GM21576 (cell line): Measurements from ENCODE around the gene LRRC49.

ENCODE experiments used
- ATAC-seq: cut with Tn5 transposase; IDR thresholded peaks from one replicate; pipeline ENCODE4 v1.9.1; 2021; ENCODE audit warnings: mild to moderate bottlenecking, moderate library complexity; ENCODE audit not compliant: unreplicated experiment

LRRC49 gene

DNA sequence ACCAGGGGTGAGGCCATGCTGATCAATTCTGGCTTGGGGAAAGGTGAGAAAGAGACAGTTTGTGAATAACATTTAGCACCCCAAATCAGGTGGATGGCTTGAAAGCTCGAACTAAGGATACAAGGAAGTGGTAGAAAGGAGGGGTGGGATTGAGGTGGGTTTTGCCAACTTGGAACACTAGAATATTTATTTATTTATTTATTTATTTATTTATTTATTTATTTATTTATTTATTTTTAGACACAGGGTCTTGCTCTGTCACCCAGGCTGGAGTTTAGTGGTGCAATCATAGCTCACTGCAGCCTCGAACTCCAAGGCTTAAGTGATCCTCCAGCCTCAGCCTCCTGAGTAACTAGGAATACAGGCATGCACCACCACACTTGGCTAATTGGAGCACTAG is 191.6 kb downstream of the LRRC49 start:
- ATAC-seq: no peak

DNA sequence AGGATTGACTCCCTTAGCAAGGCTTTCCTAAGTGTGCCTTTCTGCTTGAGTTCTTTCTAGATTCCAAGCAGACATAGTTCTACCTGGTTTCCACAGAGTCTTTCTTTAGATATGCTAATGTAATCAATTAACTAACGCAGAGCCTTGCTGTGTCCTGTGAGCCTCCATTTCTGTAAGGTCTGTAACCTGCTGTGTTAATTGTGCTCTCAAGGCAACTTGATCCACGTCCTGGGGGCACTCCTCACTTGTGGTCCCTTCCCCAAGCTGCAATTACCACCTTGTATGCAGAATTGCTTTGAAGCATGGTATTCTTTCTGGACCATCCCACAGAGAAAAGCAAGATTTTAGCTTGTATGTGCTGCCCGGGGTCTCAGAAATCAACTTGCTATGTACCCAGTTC is 193.2 kb downstream of the LRRC49 start:
- ATAC-seq: no peak

DNA sequence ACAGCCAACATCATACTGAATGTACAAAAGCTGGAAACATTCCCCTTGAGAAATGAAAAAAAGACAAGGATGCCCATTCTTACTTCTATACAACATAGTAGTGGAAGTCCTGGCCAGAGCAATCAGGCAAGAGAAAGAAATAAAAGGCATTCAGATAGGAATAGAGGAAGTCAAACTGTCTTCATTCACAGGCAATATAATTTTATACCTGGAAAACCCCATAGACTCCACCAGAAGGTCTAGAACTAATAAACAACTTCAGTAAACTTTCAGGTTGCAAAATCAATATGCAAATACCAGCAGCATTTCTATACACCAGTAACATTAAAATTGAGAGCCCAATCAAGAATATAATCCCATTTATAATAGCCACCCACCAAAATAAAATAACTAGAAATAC is 195.5 kb downstream of the LRRC49 start:
- no peak for ATAC-seq

DNA sequence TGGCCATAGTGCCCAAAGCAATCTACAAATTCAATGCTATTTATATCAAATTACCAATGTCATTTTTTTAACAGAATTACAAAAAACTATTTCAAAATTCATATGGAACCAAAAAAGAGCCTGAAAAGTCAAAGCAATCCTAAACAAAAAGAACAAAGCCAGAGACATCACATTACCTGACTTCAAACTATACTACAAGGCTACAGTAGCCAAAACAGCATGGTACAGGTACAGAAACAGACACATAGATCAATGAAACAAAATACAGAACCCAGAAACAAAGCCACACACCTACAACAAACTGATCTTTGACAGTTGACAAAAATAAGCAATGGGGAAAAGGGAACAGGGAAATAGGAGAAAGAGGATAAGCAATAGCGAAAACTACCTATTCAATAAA is 196.1 kb downstream of the LRRC49 start:
- no peak for ATAC-seq

DNA sequence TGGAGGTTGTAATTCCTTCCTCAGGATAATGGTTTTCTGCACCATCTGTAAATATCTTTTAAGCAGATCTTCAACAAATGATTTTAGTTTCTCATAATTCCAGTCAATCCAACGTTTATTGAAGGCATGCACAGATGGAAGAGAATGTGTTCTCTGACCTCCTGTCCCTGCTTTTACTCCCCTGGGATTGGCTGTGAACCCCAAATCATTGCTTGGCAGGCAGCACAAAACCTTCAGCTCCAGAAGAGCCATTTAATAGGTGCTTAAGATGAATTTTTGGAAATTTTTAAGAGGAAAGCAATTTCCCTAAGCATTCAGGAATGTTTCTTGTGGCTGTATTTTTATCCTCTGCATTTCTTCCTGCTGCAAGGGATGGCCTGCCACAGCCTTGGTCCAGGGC is 197.2 kb downstream of the LRRC49 start:
- no peak for ATAC-seq

DNA sequence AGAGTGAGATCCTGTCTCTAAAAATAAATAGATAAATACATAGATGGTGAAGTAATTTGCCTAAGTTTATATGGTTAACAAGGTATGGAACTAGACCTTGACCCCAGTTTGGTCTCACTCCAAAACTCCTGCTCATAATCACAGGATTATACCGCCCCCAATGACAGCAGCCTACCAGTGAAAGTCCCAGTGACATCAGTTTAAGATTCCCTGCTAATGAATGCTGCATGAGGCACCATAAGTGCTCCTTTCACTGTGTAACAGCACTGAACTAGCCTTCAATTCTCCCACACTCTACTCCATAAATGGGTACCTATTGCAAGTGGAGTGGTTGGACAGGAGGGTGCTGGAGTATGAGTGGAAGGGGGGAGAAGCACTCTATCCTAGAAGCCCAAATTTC is 199.0 kb downstream of the LRRC49 start:
- ATAC-seq: no peak

DNA sequence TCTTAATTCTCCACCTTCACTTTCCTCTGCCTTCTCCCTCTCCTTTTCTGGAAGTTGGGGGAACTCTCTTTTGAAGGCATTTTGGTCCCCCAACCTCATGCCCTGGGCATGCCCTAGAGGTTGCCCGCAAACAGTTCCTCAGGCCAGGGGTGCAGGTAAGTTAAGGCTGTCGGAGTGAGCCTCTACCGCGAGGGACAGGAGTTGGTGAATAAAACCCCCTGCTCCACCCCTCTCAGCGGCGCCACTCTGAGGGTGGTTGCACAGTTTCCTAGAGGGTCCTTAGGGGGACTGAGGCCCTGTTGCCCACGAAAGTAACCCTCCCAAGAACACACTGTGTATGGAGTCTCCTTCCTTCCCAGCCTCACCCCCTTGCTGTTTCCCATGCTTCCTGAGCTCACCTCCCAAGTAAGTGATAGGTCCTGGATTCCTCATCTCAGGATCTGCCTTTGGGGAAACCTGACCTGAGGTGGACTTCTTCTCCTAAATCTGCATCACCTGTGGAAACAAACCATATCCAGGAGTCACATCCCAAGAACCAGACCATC is 199.5 kb downstream of the LRRC49 start:
- no peak for ATAC-seq

DNA sequence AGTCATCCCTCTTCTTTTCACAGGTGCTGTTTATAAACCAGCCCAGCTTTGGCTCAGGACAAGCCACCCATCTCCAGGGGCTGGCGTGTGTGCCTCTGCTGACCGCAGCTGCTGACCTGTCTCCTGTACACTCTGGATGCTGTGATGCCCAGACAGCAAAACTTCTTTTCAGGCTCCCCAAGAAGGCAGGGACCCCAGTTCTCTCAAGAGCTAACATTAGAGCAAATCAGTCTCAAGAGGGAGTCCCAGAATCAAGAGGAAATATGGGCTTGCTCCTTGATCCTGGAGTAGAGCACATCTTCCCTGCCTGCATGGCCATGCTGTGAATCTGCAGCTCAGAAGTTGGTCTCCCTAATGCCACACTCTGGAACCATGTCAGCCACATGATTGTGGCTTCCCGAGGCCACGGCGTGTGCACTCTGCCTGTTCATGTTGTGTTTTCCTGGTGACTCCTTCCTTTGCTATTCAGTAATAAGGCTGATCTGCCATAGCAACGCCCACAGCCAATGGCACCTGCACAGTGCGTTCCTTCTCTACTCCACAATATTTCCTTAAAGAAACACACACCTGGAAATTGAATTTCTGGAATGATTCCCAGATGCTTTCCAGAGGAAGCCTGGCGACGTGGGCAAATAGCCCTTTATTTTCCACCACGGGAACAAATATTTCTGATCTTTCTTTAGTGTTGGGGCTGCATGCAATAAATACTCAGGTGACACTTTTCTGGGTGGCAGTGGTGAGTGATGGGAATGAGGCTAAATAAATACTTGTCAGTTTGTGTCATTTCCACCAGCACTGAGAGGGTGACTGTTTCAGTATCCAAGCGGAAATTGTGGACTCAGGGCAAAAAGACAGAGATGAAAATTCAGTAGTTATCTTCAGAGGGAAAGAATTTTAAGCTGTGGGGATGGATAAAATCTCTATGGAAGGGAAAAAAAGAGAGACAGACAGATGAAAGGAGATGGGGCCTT is 200.7 kb downstream of the LRRC49 start:
- no peak for ATAC-seq

DNA sequence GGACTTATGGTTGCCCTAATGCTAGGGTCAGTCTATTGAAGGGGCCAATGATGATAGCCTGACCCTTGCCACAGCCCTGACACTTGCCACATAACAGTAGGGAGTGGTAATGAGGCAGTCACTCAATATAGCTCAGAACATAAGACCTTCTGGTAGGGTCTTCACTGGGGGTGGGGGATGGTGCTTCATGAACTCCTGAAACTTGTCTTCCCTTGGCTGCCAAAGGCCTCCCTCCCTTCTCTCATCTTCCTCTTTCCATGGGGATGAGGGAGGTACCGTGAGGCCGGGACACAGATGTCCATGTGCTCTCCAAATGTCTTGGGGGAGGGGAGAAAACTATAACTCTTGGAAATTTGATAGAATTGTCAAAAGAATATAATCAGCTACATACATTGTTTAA is 201.5 kb downstream of the LRRC49 start:
- ATAC-seq: no peak

DNA sequence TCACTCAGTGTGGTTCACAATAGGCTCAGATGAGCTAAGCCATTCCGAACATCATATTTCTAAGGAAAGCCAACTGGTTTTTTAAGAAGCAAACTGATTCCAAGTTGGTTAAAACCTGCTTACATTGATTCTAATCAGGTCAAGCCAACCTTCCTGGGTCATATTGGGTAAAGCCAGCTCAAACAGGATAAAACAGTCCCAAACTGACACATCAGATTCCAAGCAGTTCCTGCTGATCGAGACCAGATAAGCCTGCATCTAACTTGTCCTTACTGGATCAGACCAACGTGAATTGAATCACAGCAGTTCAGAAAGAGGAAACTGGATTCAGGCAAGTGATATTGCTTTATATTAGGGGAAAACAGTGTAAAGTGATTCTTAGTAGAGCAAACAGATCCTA is 204.1 kb downstream of the LRRC49 start:
- no peak for ATAC-seq

DNA sequence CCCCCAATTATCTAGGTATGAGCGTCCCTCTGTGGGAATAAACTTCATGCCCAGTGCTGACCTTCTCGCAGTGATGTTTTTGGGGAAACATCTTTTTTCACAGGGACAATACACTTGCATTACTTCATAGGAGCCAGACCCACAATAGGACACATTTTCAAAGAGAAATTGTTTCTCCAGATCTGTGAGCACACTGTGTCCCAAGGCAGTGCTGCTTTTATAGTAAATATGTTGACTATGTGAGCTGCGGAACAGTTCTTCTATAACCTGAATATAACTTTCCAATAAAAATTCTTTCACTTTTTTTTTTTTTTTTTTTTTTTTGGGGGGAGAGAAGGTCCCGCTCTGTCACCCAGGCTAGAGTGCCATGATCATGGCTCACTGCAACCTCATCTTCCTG is 205.3 kb downstream of the LRRC49 start:
- ATAC-seq: no peak

DNA sequence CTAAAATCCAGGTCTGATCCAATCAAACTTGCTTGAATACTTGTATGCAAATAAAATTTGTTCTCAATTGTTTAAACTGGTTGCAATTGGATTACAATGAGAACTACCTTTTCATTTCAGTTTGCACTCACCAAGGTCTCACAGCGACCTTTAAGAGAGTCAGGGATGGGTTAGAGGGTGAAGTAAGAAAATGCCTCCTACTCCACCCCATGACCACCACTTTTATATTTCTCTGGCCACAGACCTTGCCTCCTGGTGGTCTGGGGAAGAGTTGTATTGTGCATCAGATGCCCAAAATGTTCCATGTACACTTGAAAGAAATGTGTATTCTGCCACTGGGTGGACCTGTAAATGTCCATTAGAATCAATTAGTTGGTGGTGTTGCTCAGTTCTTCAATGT is 206.3 kb downstream of the LRRC49 start:
- no peak for ATAC-seq
